A549 (cell line): ENCODE measurements around the gene SYNPO2.

Experiments
- CEBPB ChIP-seq, 2 experiments: fragments of >200 bp in 1 of 2; sonication (Bioruptor Twin) in 1 of 2; formaldehyde crosslinking in 1 of 2; IDR thresholded peaks; 2 replicates each; pipeline ENCODE4 v1.6.1; 2012 to 2016
- ESRRA ChIP-seq: fragments of 150-350 bp; IDR thresholded peaks from 2 replicates; pipeline ENCODE4 v1.6.1; 2014; ENCODE audit warnings: mild to moderate bottlenecking, low read length, borderline replicate concordance
- JUN ChIP-seq, 2 experiments: fragments of >200 bp; sonication (Bioruptor Twin); formaldehyde crosslinking; IDR thresholded peaks; 2 replicates in 1 of 2; 3 replicates in 1 of 2; pipeline ENCODE4 v1.6.1; 2016 to 2017
- JUNB ChIP-seq: fragments of >200 bp; sonication (Bioruptor Twin); formaldehyde crosslinking; IDR thresholded peaks from 2 replicates; pipeline ENCODE4 v1.6.1; 2016
- KDM1A ChIP-seq: fragments of 200-600 bp; sonication (generic); IDR thresholded peaks from 2 replicates; pipeline ENCODE4 v1.6.1; 2016; ENCODE audit warnings: low read depth, mild to moderate bottlenecking
- MAX ChIP-seq: IDR thresholded peaks from 2 replicates; pipeline ENCODE4 v1.6.1; 2012
- NFE2L2 ChIP-seq: fragments of 150-350 bp; conservative IDR thresholded peaks from 2 replicates; pipeline ENCODE4 v1.6.1; 2014; ENCODE audit warnings: low read length
- PBX3 ChIP-seq: IDR thresholded peaks from 2 replicates; pipeline ENCODE4 v1.6.1; 2012
- POLR2A ChIP-seq: IDR thresholded peaks from 2 replicates; pipeline ENCODE4 v1.6.1; 2012; ENCODE audit warnings: mild to moderate bottlenecking, low read length
- SMC3 ChIP-seq: fragments of >200 bp; sonication (Bioruptor Twin); formaldehyde crosslinking; IDR thresholded peaks from 3 replicates; pipeline ENCODE4 v1.6.1; 2018; ENCODE audit warnings: inconsistent platforms
- TP53 ChIP-seq: fragments of 250-450 bp; sonication (Bioruptor Pico); IDR thresholded peaks from 2 replicates; pipeline ENCODE4 v1.5.0; 2021; ENCODE audit warnings: mild to moderate bottlenecking, moderate library complexity
- TF ChIP-seq, protein P1 (sequence below): fragments of >200 bp; sonication (Bioruptor Twin); formaldehyde crosslinking; IDR thresholded peaks from 3 replicates; pipeline ENCODE4 v1.5.1; 2016
- TF ChIP-seq, protein P2 (sequence below): fragments of 200-600 bp; sonication (generic); IDR thresholded peaks from 2 replicates; pipeline ENCODE4 v1.6.1; 2016; ENCODE audit warnings: antibody characterized with exemption, mild to moderate bottlenecking, moderate library complexity
- TF ChIP-seq, protein P3 (sequence below): fragments of 250-450 bp; sonication (Bioruptor Pico); IDR thresholded peaks from 2 replicates; pipeline ENCODE4 v1.5.0; 2021; ENCODE audit warnings: mild to moderate bottlenecking, moderate library complexity, borderline replicate concordance

GRCh38 chr4:119038116-119038841 is 149.6 kb downstream of the SYNPO2 start:
- TF ChIP-seq, protein P1, sequence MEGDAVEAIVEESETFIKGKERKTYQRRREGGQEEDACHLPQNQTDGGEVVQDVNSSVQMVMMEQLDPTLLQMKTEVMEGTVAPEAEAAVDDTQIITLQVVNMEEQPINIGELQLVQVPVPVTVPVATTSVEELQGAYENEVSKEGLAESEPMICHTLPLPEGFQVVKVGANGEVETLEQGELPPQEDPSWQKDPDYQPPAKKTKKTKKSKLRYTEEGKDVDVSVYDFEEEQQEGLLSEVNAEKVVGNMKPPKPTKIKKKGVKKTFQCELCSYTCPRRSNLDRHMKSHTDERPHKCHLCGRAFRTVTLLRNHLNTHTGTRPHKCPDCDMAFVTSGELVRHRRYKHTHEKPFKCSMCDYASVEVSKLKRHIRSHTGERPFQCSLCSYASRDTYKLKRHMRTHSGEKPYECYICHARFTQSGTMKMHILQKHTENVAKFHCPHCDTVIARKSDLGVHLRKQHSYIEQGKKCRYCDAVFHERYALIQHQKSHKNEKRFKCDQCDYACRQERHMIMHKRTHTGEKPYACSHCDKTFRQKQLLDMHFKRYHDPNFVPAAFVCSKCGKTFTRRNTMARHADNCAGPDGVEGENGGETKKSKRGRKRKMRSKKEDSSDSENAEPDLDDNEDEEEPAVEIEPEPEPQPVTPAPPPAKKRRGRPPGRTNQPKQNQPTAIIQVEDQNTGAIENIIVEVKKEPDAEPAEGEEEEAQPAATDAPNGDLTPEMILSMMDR: no peak
- no peak for TF ChIP-seq CEBPB (IDR thresholded peaks at IDR 0.05)
- TF ChIP-seq PBX3: no peak
- TF ChIP-seq ESRRA: no peak
- no peak for TF ChIP-seq KDM1A
- TF ChIP-seq, protein P2, sequence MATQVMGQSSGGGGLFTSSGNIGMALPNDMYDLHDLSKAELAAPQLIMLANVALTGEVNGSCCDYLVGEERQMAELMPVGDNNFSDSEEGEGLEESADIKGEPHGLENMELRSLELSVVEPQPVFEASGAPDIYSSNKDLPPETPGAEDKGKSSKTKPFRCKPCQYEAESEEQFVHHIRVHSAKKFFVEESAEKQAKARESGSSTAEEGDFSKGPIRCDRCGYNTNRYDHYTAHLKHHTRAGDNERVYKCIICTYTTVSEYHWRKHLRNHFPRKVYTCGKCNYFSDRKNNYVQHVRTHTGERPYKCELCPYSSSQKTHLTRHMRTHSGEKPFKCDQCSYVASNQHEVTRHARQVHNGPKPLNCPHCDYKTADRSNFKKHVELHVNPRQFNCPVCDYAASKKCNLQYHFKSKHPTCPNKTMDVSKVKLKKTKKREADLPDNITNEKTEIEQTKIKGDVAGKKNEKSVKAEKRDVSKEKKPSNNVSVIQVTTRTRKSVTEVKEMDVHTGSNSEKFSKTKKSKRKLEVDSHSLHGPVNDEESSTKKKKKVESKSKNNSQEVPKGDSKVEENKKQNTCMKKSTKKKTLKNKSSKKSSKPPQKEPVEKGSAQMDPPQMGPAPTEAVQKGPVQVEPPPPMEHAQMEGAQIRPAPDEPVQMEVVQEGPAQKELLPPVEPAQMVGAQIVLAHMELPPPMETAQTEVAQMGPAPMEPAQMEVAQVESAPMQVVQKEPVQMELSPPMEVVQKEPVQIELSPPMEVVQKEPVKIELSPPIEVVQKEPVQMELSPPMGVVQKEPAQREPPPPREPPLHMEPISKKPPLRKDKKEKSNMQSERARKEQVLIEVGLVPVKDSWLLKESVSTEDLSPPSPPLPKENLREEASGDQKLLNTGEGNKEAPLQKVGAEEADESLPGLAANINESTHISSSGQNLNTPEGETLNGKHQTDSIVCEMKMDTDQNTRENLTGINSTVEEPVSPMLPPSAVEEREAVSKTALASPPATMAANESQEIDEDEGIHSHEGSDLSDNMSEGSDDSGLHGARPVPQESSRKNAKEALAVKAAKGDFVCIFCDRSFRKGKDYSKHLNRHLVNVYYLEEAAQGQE: no peak
- TF ChIP-seq, protein P3, sequence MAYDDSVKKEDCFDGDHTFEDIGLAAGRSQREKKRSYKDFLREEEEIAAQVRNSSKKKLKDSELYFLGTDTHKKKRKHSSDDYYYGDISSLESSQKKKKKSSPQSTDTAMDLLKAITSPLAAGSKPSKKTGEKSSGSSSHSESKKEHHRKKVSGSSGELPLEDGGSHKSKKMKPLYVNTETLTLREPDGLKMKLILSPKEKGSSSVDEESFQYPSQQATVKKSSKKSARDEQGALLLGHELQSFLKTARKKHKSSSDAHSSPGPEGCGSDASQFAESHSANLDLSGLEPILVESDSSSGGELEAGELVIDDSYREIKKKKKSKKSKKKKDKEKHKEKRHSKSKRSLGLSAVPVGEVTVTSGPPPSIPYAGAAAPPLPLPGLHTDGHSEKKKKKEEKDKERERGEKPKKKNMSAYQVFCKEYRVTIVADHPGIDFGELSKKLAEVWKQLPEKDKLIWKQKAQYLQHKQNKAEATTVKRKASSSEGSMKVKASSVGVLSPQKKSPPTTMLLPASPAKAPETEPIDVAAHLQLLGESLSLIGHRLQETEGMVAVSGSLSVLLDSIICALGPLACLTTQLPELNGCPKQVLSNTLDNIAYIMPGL (CRISPR knock-in tag): no peak
- TF ChIP-seq MAX: no peak
- no peak for TF ChIP-seq JUNB
- TF ChIP-seq TP53 (CRISPR knock-in tag): no peak
- no peak for TF ChIP-seq JUN (IDR thresholded peaks at IDR 0.05)
- no peak for TF ChIP-seq NFE2L2
- no peak for TF ChIP-seq SMC3
- no peak for TF ChIP-seq POLR2A
